Loucy (cell line): ENCODE data around the gene RGS19.

ENCODE experiments used
- EZH2phosphoT487 ChIP-seq: fragments of 200-600 bp; IDR thresholded peaks from 2 replicates; pipeline ENCODE4 v1.6.1; 2018; ENCODE audit warnings: antibody characterized with exemption, mild to moderate bottlenecking, moderate library complexity, borderline replicate concordance
- TF ChIP-seq, protein P1 (sequence below): fragments of 200-600 bp; sonication (generic); conservative IDR thresholded peaks from 2 replicates; pipeline ENCODE4 v1.5.1; 2014; ENCODE audit warnings: mild to moderate bottlenecking, antibody characterized with exemption, low read length

DNA sequence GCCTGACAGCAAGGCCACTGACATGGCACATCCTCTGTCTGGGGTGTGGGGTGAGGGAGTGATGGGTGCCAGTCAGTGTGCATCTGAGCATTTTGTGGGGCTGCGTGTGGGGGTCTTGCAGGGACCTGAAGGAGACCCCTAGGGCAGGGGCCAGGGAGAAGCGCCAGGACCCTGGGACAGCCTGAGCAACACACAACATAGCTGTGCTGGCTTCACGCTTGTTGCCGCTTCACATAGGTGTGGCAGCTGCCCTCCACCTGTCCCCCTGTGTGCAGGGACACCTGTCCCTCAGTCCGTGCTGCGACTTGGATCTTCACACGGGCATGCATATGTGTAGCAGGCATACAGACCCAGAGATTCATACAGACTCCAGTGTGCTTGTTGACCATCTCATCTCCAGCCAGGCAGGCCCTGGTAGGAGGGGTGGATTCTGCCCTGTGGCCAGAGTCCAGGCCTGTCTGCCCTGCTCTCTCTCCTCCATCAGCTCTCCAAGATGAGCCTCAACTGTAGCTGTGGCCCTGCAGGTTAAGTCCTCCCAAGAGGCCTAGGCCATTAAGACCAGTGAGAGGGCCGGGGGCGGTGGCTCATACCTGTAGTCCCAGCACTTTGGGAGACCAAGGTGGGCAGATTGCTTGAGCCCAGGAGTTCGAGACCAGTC is 31.2 kb upstream of the RGS19 start:
- TF ChIP-seq EZH2phosphoT487, result no peak
- TF ChIP-seq, protein P1, sequence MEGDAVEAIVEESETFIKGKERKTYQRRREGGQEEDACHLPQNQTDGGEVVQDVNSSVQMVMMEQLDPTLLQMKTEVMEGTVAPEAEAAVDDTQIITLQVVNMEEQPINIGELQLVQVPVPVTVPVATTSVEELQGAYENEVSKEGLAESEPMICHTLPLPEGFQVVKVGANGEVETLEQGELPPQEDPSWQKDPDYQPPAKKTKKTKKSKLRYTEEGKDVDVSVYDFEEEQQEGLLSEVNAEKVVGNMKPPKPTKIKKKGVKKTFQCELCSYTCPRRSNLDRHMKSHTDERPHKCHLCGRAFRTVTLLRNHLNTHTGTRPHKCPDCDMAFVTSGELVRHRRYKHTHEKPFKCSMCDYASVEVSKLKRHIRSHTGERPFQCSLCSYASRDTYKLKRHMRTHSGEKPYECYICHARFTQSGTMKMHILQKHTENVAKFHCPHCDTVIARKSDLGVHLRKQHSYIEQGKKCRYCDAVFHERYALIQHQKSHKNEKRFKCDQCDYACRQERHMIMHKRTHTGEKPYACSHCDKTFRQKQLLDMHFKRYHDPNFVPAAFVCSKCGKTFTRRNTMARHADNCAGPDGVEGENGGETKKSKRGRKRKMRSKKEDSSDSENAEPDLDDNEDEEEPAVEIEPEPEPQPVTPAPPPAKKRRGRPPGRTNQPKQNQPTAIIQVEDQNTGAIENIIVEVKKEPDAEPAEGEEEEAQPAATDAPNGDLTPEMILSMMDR, result no peak
